SK-N-SH (cell line): ENCODE measurements around the gene HOXC10. TPM values are rescaled to one million over a fixed set of nuclear protein-coding genes. Genes with fewer than 3 reads are reported as not detected.

Experiments
- CTCF ChIA-PET: fragments of 300-600, 350-600 bp; formaldehyde crosslinking; extraction: SDS; loops from one replicate; lab custom pipeline; 2021; lab: Yijun Ruan, JAX
- POLR2A ChIA-PET: fragments of 350-600 bp; sonication (Branson Sonifier 250); formaldehyde crosslinking; extraction: SDS; loops from one replicate; lab custom pipeline; 2020; ENCODE audit warnings: antibody characterized with exemption, inconsistent platforms; lab: Yijun Ruan, JAX
- DNase-seq: peaks from one replicate; pipeline ENCODE4 v3.0.0; 2012
- H2AFZ ChIP-seq: fragments of 200-600 bp; sonication (generic); 2 replicates; pipeline ENCODE4 v1.8.1; 2016; ENCODE audit warnings: antibody characterized with exemption, mild to moderate bottlenecking, low read depth
- H3F3A ChIP-seq: fragments of 200-600 bp; sonication (generic); replicated peaks from 2 replicates; pipeline ENCODE3; 2016; ENCODE audit warnings: antibody characterized with exemption, mild to moderate bottlenecking; ENCODE audit not compliant: insufficient read depth
- H3K27ac ChIP-seq, 2 experiments: fragments of 200-500 bp in 1 of 2; fragments of 200-600 bp in 1 of 2; sonication (Bioruptor generic) in 1 of 2; sonication (generic), shearing (Covaris generic) in 1 of 2; 2 replicates each; pipeline versions ENCODE4 v1.5.1 to v1.6.1; 2014 to 2016; ENCODE audit warnings: low read depth in 2 of 2, inconsistent platforms in 1 of 2, low read length in 1 of 2, mild to moderate bottlenecking in 1 of 2, mixed read lengths in 1 of 2
- H3K27me3 ChIP-seq: fragments of 200-600 bp; sonication (generic), shearing (Covaris generic); 2 replicates; pipeline ENCODE4 v1.6.1; 2016; ENCODE audit warnings: mixed run types; ENCODE audit not compliant: insufficient read depth
- H3K36me3 ChIP-seq, 2 experiments: fragments of 200-500 bp in 1 of 2; fragments of 200-600 bp in 1 of 2; sonication (Bioruptor generic) in 1 of 2; sonication (generic) in 1 of 2; replicated peaks in 1 of 2; 2 replicates each; pipeline versions ENCODE3 to v1.5.1; 2014 to 2016; ENCODE audit warnings: low read length in 1 of 2, mild to moderate bottlenecking in 1 of 2; ENCODE audit not compliant: insufficient read depth in 2 of 2, control insufficient read depth in 1 of 2
- H3K4me1 ChIP-seq, 2 experiments: fragments of 200-500 bp in 1 of 2; fragments of 200-600 bp in 1 of 2; sonication (Bioruptor generic) in 1 of 2; sonication (generic), shearing (Covaris generic) in 1 of 2; 2 replicates each; pipeline versions ENCODE4 v1.5.1 to v1.6.1; 2014 to 2016; ENCODE audit warnings: low read depth in 1 of 2, low read length in 1 of 2, mixed run types in 1 of 2; ENCODE audit not compliant: insufficient read depth in 2 of 2, control insufficient read depth in 1 of 2
- H3K4me2 ChIP-seq: fragments of 200-600 bp; sonication (generic), shearing (Covaris generic); 2 replicates; pipeline ENCODE4 v1.6.1; 2017; ENCODE audit warnings: mixed run types
- H3K4me3 ChIP-seq, 2 experiments: fragments of 200-500 bp in 1 of 2; fragments of 200-600 bp in 1 of 2; sonication (Bioruptor generic) in 1 of 2; sonication (generic), shearing (Covaris generic) in 1 of 2; 2 replicates each; pipeline versions ENCODE4 v1.5.1 to v1.8.1; 2014 to 2016; ENCODE audit warnings: low read depth in 2 of 2, inconsistent platforms in 1 of 2, low read length in 1 of 2, mild to moderate bottlenecking in 1 of 2, mixed read lengths in 1 of 2, moderate library complexity in 1 of 2
- H3K79me2 ChIP-seq: fragments of 200-600 bp; sonication (generic); 2 replicates; pipeline ENCODE4 v1.8.1; 2017; ENCODE audit warnings: mild to moderate bottlenecking; ENCODE audit not compliant: insufficient read depth
- H3K9ac ChIP-seq: fragments of 200-600 bp; sonication (generic); 2 replicates; pipeline ENCODE4 v1.6.1; 2017; ENCODE audit warnings: mixed run types
- H3K9me2 ChIP-seq: fragments of 200-600 bp; sonication (generic); 2 replicates; pipeline ENCODE4 v1.6.1; 2017; ENCODE audit warnings: mixed run types
- H3K9me3 ChIP-seq: fragments of 200-600 bp; sonication (generic); 2 replicates; pipeline ENCODE4 v1.6.1; 2017; ENCODE audit warnings: mixed run types, mild to moderate bottlenecking, moderate library complexity
- H4K20me1 ChIP-seq: fragments of 200-600 bp; sonication (generic); 2 replicates; pipeline ENCODE4 v1.6.1; 2017; ENCODE audit warnings: mild to moderate bottlenecking, mixed run types; ENCODE audit not compliant: insufficient read depth
- CHD2 ChIP-seq: fragments of 150-350 bp; IDR thresholded peaks from 2 replicates; pipeline ENCODE4 v1.6.1; 2018; ENCODE audit warnings: low read length; ENCODE audit not compliant: partially characterized antibody
- ELF1 ChIP-seq: IDR thresholded peaks from 2 replicates; pipeline ENCODE4 v1.4.0; 2012
- EP300 ChIP-seq, 2 experiments: IDR thresholded peaks; 2 replicates each; pipeline versions ENCODE4 v1.4.0 to v1.6.1; 2012; ENCODE audit warnings: borderline replicate concordance in 1 of 2, low read depth in 1 of 2, low read length in 1 of 2
- FOSL2 ChIP-seq: IDR thresholded peaks from 2 replicates; pipeline ENCODE4 v1.4.0; 2012; ENCODE audit warnings: low read depth, mild to moderate bottlenecking, moderate library complexity, borderline replicate concordance
- FOXM1 ChIP-seq: IDR thresholded peaks from 2 replicates; pipeline ENCODE4 v1.4.0; 2012; ENCODE audit warnings: low read depth, mild to moderate bottlenecking
- GABPA ChIP-seq: IDR thresholded peaks from 2 replicates; pipeline ENCODE4 v1.4.0; 2012; ENCODE audit warnings: low read depth, mild to moderate bottlenecking
- GATA2 ChIP-seq: sonication (generic); formaldehyde crosslinking; IDR thresholded peaks from 2 replicates; pipeline ENCODE4 v1.5.0; 2020; ENCODE audit warnings: mild to moderate bottlenecking, missing genetic modification reagents
- MXI1 ChIP-seq: IDR thresholded peaks from 2 replicates; pipeline ENCODE4 v1.6.1; 2012; ENCODE audit warnings: mild to moderate bottlenecking, low read depth, low read length, improper control_type of control experiment
- RAD21 ChIP-seq: IDR thresholded peaks from 2 replicates; pipeline ENCODE4 v1.6.1; 2012; ENCODE audit warnings: mild to moderate bottlenecking, low read length
- RCOR1 ChIP-seq: fragments of 150-350 bp; IDR thresholded peaks from 2 replicates; pipeline ENCODE4 v1.6.1; 2017; ENCODE audit warnings: antibody characterized with exemption, low read length
- RFX5 ChIP-seq: IDR thresholded peaks from 2 replicates; pipeline ENCODE4 v1.6.1; 2012; ENCODE audit warnings: mild to moderate bottlenecking, improper control_type of control experiment, low read length
- RXRA ChIP-seq: IDR thresholded peaks from 2 replicates; pipeline ENCODE4 v1.4.0; 2012; ENCODE audit warnings: low read depth, mild to moderate bottlenecking, borderline replicate concordance
- SIN3A ChIP-seq: IDR thresholded peaks from 2 replicates; pipeline ENCODE4 v1.6.1; 2012; ENCODE audit warnings: low read depth, mild to moderate bottlenecking, low read length, moderate library complexity, borderline replicate concordance
- TCF12 ChIP-seq: IDR thresholded peaks from 2 replicates; pipeline ENCODE4 v1.4.0; 2012
- WGBS: methylation state at CpG from one replicate; pipeline ENCODE4 v1.1.6; 2017; ENCODE audit warnings: low lambda C conversion rate; 5-methylcytosine and 5-hydroxymethylcytosine counted together
- polyA plus RNA-seq, 3 experiments: library from polyadenylated mRNA; depleted of rRNA; stranded (reverse); fragments of >200 nt; gene quantifications; 2 replicates each; pipeline ENCODE4 v1.2.3, GENCODE V29; 2012
- TF ChIP-seq, protein P1 (sequence below): IDR thresholded peaks from 2 replicates; pipeline ENCODE4 v1.6.1; 2012; ENCODE audit warnings: mild to moderate bottlenecking, low read depth, low read length, moderate library complexity
- TF ChIP-seq, protein P2 (sequence below): IDR thresholded peaks from 2 replicates; pipeline ENCODE4 v1.4.0; 2012; ENCODE audit warnings: low read depth
- TF ChIP-seq, protein P3 (sequence below): IDR thresholded peaks from 2 replicates; pipeline ENCODE4; 2012

The HOXC10 gene
- polyA plus RNA-seq, 1 of the 3 experiments (the other 2 are of a cell fraction): 0.03 TPM

DNA sequence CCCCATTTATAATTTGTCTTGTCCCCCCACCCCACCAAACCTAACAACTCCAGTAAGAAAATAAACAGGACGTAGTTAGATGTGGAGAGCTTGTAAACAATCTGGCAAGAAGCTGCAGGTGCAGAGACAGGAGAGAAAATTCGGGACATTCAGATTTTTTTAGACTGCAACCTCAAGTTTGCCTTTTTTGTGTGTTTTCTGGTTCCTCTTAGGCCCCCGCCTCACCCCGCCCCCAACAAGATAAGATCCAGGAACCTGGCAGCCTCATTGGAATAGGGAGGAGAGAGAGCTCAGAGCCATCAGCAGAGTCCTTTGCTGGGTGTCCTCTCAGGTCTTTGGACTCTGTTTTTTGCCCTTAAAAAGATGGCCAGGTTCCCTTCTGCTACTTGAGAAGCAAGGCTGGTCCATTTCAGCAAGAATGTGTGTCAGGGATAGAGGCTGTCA is 2.9 kb downstream of the HOXC10 start:
- ChIA-PET CTCF (interaction anchor here (0.7 to 12.8 kb wide), 25 partner anchors 12 to 609 kb away, joined by 3 to 194 read pairs (median 5); partner anchors contain the start of genes HOTAIR, HOXC11, HOXC5 and HOXC8), POLR2A (interaction anchor here (2.1 kb wide), 1 partner anchor 12 kb away, joined by 5 read pairs; the partner anchor contains the start of gene HOXC9)

More for the DNA sequence above, 2.9 kb downstream of the HOXC10 start:
- peaks cover 95% of the 10 kb centered on the region for H3K27me3 ChIP-seq
- no peaks in the 10 kb centered on the region for H3K79me2 ChIP-seq
- no peaks in the 10 kb centered on the region for H4K20me1 ChIP-seq
- peaks cover 5% of the 10 kb centered on the region for H3F3A ChIP-seq
- H3K9me3 ChIP-seq: no peaks in the 10 kb centered on the region
- DNase-seq: no peak
- no peaks in the 10 kb centered on the region for H3K36me3 ChIP-seq
- H3K27ac ChIP-seq: no peak overlapping the region
- H3K4me2 ChIP-seq: no peak overlapping the region
- TF ChIP-seq FOSL2: no peak
- TF ChIP-seq EP300 (IDR thresholded peaks at IDR 0.05; ENCODE audit: borderline replicate concordance in 1 of 2, low read depth in 1 of 2, low read length in 1 of 2): no peak
- no peak for TF ChIP-seq FOXM1
- TF ChIP-seq CHD2: no peak
- TF ChIP-seq, protein P1, sequence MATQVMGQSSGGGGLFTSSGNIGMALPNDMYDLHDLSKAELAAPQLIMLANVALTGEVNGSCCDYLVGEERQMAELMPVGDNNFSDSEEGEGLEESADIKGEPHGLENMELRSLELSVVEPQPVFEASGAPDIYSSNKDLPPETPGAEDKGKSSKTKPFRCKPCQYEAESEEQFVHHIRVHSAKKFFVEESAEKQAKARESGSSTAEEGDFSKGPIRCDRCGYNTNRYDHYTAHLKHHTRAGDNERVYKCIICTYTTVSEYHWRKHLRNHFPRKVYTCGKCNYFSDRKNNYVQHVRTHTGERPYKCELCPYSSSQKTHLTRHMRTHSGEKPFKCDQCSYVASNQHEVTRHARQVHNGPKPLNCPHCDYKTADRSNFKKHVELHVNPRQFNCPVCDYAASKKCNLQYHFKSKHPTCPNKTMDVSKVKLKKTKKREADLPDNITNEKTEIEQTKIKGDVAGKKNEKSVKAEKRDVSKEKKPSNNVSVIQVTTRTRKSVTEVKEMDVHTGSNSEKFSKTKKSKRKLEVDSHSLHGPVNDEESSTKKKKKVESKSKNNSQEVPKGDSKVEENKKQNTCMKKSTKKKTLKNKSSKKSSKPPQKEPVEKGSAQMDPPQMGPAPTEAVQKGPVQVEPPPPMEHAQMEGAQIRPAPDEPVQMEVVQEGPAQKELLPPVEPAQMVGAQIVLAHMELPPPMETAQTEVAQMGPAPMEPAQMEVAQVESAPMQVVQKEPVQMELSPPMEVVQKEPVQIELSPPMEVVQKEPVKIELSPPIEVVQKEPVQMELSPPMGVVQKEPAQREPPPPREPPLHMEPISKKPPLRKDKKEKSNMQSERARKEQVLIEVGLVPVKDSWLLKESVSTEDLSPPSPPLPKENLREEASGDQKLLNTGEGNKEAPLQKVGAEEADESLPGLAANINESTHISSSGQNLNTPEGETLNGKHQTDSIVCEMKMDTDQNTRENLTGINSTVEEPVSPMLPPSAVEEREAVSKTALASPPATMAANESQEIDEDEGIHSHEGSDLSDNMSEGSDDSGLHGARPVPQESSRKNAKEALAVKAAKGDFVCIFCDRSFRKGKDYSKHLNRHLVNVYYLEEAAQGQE: no peak
- no peak for TF ChIP-seq MXI1
- no peak for TF ChIP-seq RCOR1
- TF ChIP-seq SIN3A: no peak
- no peak for TF ChIP-seq RFX5
- no peak for TF ChIP-seq RXRA
- TF ChIP-seq, protein P2, sequence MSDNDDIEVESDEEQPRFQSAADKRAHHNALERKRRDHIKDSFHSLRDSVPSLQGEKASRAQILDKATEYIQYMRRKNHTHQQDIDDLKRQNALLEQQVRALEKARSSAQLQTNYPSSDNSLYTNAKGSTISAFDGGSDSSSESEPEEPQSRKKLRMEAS: no peak
- TF ChIP-seq TCF12: no peak
- TF ChIP-seq GABPA: no peak
- no peak for TF ChIP-seq RAD21
- no peak for TF ChIP-seq ELF1
- TF ChIP-seq, protein P3, sequence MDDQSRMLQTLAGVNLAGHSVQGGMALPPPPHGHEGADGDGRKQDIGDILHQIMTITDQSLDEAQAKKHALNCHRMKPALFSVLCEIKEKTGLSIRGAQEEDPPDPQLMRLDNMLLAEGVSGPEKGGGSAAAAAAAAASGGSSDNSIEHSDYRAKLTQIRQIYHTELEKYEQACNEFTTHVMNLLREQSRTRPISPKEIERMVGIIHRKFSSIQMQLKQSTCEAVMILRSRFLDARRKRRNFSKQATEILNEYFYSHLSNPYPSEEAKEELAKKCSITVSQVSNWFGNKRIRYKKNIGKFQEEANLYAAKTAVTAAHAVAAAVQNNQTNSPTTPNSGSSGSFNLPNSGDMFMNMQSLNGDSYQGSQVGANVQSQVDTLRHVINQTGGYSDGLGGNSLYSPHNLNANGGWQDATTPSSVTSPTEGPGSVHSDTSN: no peak
- no peak for TF ChIP-seq GATA2 (CRISPR knock-in tag)
- H3K4me1 ChIP-seq: peaks cover 0 to 12% of the 10 kb centered on the region in 2 experiments; a peak in 1 of 4 replicates
- H3K4me3 ChIP-seq: no peak overlapping the region
- 13% methylated on average over 4 of the region's 4 CpGs for WGBS
- no peaks in the 10 kb centered on the region for H3K9me2 ChIP-seq
- no peak overlapping the region for H2AFZ ChIP-seq
- H3K9ac ChIP-seq: no peak overlapping the region
